C4-2B (cell line): ENCODE data around the gene MYH11.

Experiments used
- CTCF ChIP-seq: fragments of 450-650 bp; conservative IDR thresholded peaks from 2 replicates; pipeline ENCODE4 v1.5.1; 2017; ENCODE audit warnings: mild to moderate bottlenecking
- ZFX ChIP-seq: fragments of 450-650 bp; IDR thresholded peaks from 2 replicates; pipeline ENCODE4 v1.6.1; 2017

- TF ChIP-seq CTCF (no peak), ZFX (no peak)
Observed at GRCh38 chr16:15780805-15781204, 76.0 kb downstream of the MYH11 start.
